H9 (cell line): ENCODE results near the gene LPO. TPM values are rescaled to one million over a fixed set of nuclear protein-coding genes. Genes with fewer than 3 reads are reported as not detected.

Source experiments
- DNase-seq: peaks from one replicate; pipeline ENCODE4 v3.0.0-alpha.2; 2017
- H2AFZ ChIP-seq: one replicate; pipeline ENCODE4 v1.6.1; 2013; ENCODE audit warnings: mild to moderate bottlenecking, low read length, control low read depth, moderate library complexity
- H2AK5ac ChIP-seq: 2 replicates; pipeline ENCODE4 v1.6.1; 2013; ENCODE audit warnings: low read length, control low read depth, mixed read lengths; ENCODE audit not compliant: insufficient read length
- H2BK120ac ChIP-seq: one replicate; pipeline ENCODE4 v1.6.1; 2013; ENCODE audit warnings: low read depth, mild to moderate bottlenecking, low read length, control low read depth, inconsistent platforms; ENCODE audit not compliant: poor library complexity, severe bottlenecking
- H2BK12ac ChIP-seq: 2 replicates; pipeline ENCODE4 v1.6.1; 2013; ENCODE audit warnings: low read length, control low read depth, mixed read lengths, low read depth; ENCODE audit not compliant: insufficient read length
- H2BK15ac ChIP-seq: 2 replicates; pipeline ENCODE4 v1.6.1; 2013; ENCODE audit warnings: low read depth, low read length, control low read depth
- H2BK20ac ChIP-seq: one replicate; pipeline ENCODE4 v1.6.1; 2013; ENCODE audit warnings: low read depth, mild to moderate bottlenecking, low read length, control low read depth, inconsistent platforms; ENCODE audit not compliant: poor library complexity, severe bottlenecking
- H2BK5ac ChIP-seq: 2 replicates; pipeline ENCODE4 v1.6.1; 2013; ENCODE audit warnings: low read length, control low read depth, mixed read lengths; ENCODE audit not compliant: insufficient read length
- H3K14ac ChIP-seq: 2 replicates; pipeline ENCODE4 v1.6.1; 2013; ENCODE audit warnings: low read length, control low read depth; ENCODE audit not compliant: insufficient read depth
- H3K18ac ChIP-seq: 2 replicates; pipeline ENCODE4 v1.6.1; 2013; ENCODE audit warnings: low read depth, mild to moderate bottlenecking, mixed read lengths, low read length, control low read depth; ENCODE audit not compliant: insufficient read length
- H3K23ac ChIP-seq: 2 replicates; pipeline ENCODE4 v1.6.1; 2013; ENCODE audit warnings: low read length, control low read depth, mixed read lengths, low read depth; ENCODE audit not compliant: insufficient read length
- H3K23me2 ChIP-seq: 2 replicates; pipeline ENCODE4 v1.6.1; 2013; ENCODE audit warnings: low read depth, mild to moderate bottlenecking, mixed read lengths, low read length, control low read depth; ENCODE audit not compliant: insufficient read length, poor library complexity, severe bottlenecking
- H3K27ac ChIP-seq: 2 replicates; pipeline ENCODE4 v1.5.1; 2013; ENCODE audit warnings: low read length, control low read depth, mixed read lengths, low read depth; ENCODE audit not compliant: insufficient read length
- H3K27me3 ChIP-seq: 2 replicates; pipeline ENCODE4 v1.6.1; 2013; ENCODE audit warnings: low read length, control low read depth, inconsistent platforms; ENCODE audit not compliant: insufficient read depth
- H3K4ac ChIP-seq: 2 replicates; pipeline ENCODE4 v1.6.1; 2013; ENCODE audit warnings: low read depth, mild to moderate bottlenecking, control low read depth, inconsistent platforms, low read length, moderate library complexity
- H3K4me1 ChIP-seq: 2 replicates; pipeline ENCODE4 v1.6.1; 2013; ENCODE audit warnings: low read length, control low read depth, inconsistent platforms; ENCODE audit not compliant: insufficient read depth
- H3K4me2 ChIP-seq: 2 replicates; pipeline ENCODE4 v1.6.1; 2013; ENCODE audit warnings: low read length, control low read depth, mixed read lengths; ENCODE audit not compliant: insufficient read length, insufficient read depth
- H3K56ac ChIP-seq: 2 replicates; pipeline ENCODE4 v1.6.1; 2013; ENCODE audit warnings: low read depth, mild to moderate bottlenecking, mixed read lengths, low read length, control low read depth; ENCODE audit not compliant: insufficient read length
- H3K79me1 ChIP-seq: 2 replicates; pipeline ENCODE4 v1.6.1; 2013; ENCODE audit warnings: low read depth, mild to moderate bottlenecking, moderate library complexity, low read length, control low read depth, inconsistent platforms; ENCODE audit not compliant: insufficient read depth, poor library complexity, severe bottlenecking
- H3K79me2 ChIP-seq: 2 replicates; pipeline ENCODE4 v1.6.1; 2013; ENCODE audit warnings: low read length, control low read depth, inconsistent platforms; ENCODE audit not compliant: insufficient read depth
- H3K9ac ChIP-seq: 2 replicates; pipeline ENCODE4 v1.6.1; 2013; ENCODE audit warnings: low read length, control low read depth, mixed read lengths; ENCODE audit not compliant: insufficient read length; ENCODE audit errors: extremely low read depth
- H3K9me3 ChIP-seq: one replicate; pipeline ENCODE4 v1.6.1; 2013; ENCODE audit warnings: low read depth, low read length, inconsistent platforms; ENCODE audit not compliant: control insufficient read depth
- H3T11ph ChIP-seq: one replicate; pipeline ENCODE4 v1.6.1; 2013; ENCODE audit warnings: mild to moderate bottlenecking, low read length, control low read depth, inconsistent platforms
- H4K20me1 ChIP-seq: one replicate; pipeline ENCODE4 v1.6.1; 2013; ENCODE audit not compliant: control insufficient read depth, insufficient read length, insufficient read depth
- H4K5ac ChIP-seq: 2 replicates; pipeline ENCODE4 v1.6.1; 2013; ENCODE audit warnings: low read depth, mild to moderate bottlenecking, mixed read lengths, low read length, control low read depth; ENCODE audit not compliant: insufficient read length
- H4K8ac ChIP-seq: replicated peaks from 2 replicates; pipeline ENCODE4 v1.6.1; 2013; ENCODE audit warnings: low read length, control low read depth, mixed read lengths, low read depth; ENCODE audit not compliant: insufficient read length
- H4K91ac ChIP-seq: 2 replicates; pipeline ENCODE4 v1.6.1; 2013; ENCODE audit warnings: low read depth, mild to moderate bottlenecking, moderate library complexity, mixed read lengths, low read length, control low read depth; ENCODE audit not compliant: insufficient read length
- H3K27ac Mint-ChIP-seq, 3 experiments: 2 replicates in 2 of 3; 3 replicates in 1 of 3; pipeline ENCODE4 v1.8.0; 2020 to 2021; ENCODE audit warnings: mixed read lengths in 3 of 3, mild to moderate bottlenecking in 1 of 3, moderate library complexity in 1 of 3
- H3K27me3 Mint-ChIP-seq: 2 replicates; pipeline ENCODE4 v1.8.0; 2021; ENCODE audit warnings: low read depth, mild to moderate bottlenecking, moderate library complexity, mixed read lengths
- H3K36me3 Mint-ChIP-seq, 3 experiments: 2 replicates in 2 of 3; 3 replicates in 1 of 3; pipeline ENCODE4 v1.8.0; 2020 to 2021; ENCODE audit warnings: low read depth in 3 of 3, mixed read lengths in 3 of 3; ENCODE audit not compliant: insufficient read depth in 1 of 3
- H3K4me1 Mint-ChIP-seq, 2 experiments: 2 replicates each; pipeline ENCODE4 v1.8.0; 2020; ENCODE audit warnings: mixed read lengths in 2 of 2
- H3K4me3 Mint-ChIP-seq, 2 experiments: 2 replicates in 1 of 2; 3 replicates in 1 of 2; pipeline ENCODE4 v1.8.0; 2020 to 2021; ENCODE audit warnings: mild to moderate bottlenecking in 2 of 2, mixed read lengths in 2 of 2, moderate library complexity in 1 of 2
- H3K9me3 Mint-ChIP-seq, 2 experiments: 2 replicates in 1 of 2; 3 replicates in 1 of 2; pipeline ENCODE4 v1.8.0; 2020; ENCODE audit warnings: mild to moderate bottlenecking in 2 of 2, mixed read lengths in 2 of 2, moderate library complexity in 1 of 2
- WGBS: extraction: QIAGEN DNeasy Blood & Tissue Kit; methylation state at CpG from one replicate; pipeline ENCODE4 v1.1.7; 2013; ENCODE audit warnings: missing lambda C conversion rate, low lambda C conversion rate, mixed read lengths; ENCODE audit not compliant: insufficient read length; ENCODE audit errors: extremely low coverage; 5-methylcytosine and 5-hydroxymethylcytosine counted together
- total RNA-seq: library from RNA; stranded (reverse); gene quantifications from 2 replicates; pipeline ENCODE4 v1.2.1, GENCODE V29; 2021
- TF ChIP-seq, protein P1 (sequence below): fragments of 200-600 bp; sonication (generic); conservative IDR thresholded peaks from 3 replicates; pipeline ENCODE4 v1.8.0; 2021; ENCODE audit warnings: antibody characterized with exemption, mild to moderate bottlenecking

Gene LPO
- total RNA-seq, 1 experiment from 2014 or later, result 0.17 TPM

GRCh38 chr17:58277107-58277801 lies 38.9 kb downstream of the LPO start:
- TF ChIP-seq, protein P1, sequence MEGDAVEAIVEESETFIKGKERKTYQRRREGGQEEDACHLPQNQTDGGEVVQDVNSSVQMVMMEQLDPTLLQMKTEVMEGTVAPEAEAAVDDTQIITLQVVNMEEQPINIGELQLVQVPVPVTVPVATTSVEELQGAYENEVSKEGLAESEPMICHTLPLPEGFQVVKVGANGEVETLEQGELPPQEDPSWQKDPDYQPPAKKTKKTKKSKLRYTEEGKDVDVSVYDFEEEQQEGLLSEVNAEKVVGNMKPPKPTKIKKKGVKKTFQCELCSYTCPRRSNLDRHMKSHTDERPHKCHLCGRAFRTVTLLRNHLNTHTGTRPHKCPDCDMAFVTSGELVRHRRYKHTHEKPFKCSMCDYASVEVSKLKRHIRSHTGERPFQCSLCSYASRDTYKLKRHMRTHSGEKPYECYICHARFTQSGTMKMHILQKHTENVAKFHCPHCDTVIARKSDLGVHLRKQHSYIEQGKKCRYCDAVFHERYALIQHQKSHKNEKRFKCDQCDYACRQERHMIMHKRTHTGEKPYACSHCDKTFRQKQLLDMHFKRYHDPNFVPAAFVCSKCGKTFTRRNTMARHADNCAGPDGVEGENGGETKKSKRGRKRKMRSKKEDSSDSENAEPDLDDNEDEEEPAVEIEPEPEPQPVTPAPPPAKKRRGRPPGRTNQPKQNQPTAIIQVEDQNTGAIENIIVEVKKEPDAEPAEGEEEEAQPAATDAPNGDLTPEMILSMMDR, result peak; percentile 70
- DNase-seq, result no peak
- Histone ChIP-seq H3K27ac (no peak overlapping the region), H2BK12ac (no peak overlapping the region), H3K9ac (no peak overlapping the region), H3K79me1 (no peaks in the 10 kb centered on the region), H3K4me2 (no peak overlapping the region), H3K27me3 (no peaks in the 10 kb centered on the region), H2BK15ac (no peak overlapping the region), H3K79me2 (no peaks in the 10 kb centered on the region), H2AFZ (no peak overlapping the region), H2BK20ac (no peak overlapping the region), H2BK5ac (no peak overlapping the region), H4K91ac (no peak overlapping the region), H4K5ac (no peak overlapping the region), H4K20me1 (no peaks in the 10 kb centered on the region), H3T11ph (no peak overlapping the region), H3K4me1 (no peaks in the 10 kb centered on the region), H3K56ac (no peak overlapping the region), H3K4ac (no peak overlapping the region), H4K8ac (no peak overlapping the region), H2BK120ac (no peak overlapping the region), H2AK5ac (no peak overlapping the region), H3K18ac (no peak overlapping the region), H3K23ac (no peak overlapping the region), H3K23me2 (no peaks in the 10 kb centered on the region), H3K9me3 (no peaks in the 10 kb centered on the region), H3K14ac (no peak overlapping the region)
- no CpG with 5 or more reads among the region's 5 CpGs for WGBS
- H3K4me3 Mint-ChIP-seq, result no peak overlapping the region
- H3K36me3 Mint-ChIP-seq, result no peaks in the 10 kb centered on the region; a peak in 1 of 7 replicates
- peaks cover 4 to 6% of the 10 kb centered on the region in 2 experiments; a peak in 1 of 4 replicates for H3K4me1 Mint-ChIP-seq
- no peaks in the 10 kb centered on the region for H3K9me3 Mint-ChIP-seq
- H3K27ac Mint-ChIP-seq, result peak overlapping the region in 1 of 3 experiments; percentile 52; a peak in 1 of 7 replicates
- peaks cover 15% of the 10 kb centered on the region for H3K27me3 Mint-ChIP-seq
